HL-60 (cell line): ENCODE results near the gene SGTB.
A peak's percentile ranks its signal among the peaks of the same experiment; 100 is the strongest.

Source experiments
- DNase-seq, 2 experiments: peaks; one replicate each; pipeline ENCODE4 v3.0.0-alpha.2; 2010 to 2020; ENCODE audit warnings: low read depth in 1 of 2, low spot score in 1 of 2
- H3K27ac ChIP-seq: fragments of 250-450 bp; sonication (Bioruptor Pico); replicated peaks from 2 replicates; pipeline ENCODE4 v1.5.1; 2020; ENCODE audit warnings: mild to moderate bottlenecking, moderate library complexity
- H3K27me3 ChIP-seq: fragments of 250-450 bp; sonication (Bioruptor Pico); 2 replicates; pipeline ENCODE4 v1.5.1; 2021; ENCODE audit warnings: mild to moderate bottlenecking, moderate library complexity; ENCODE audit not compliant: insufficient read depth, poor library complexity, severe bottlenecking
- H3K4me3 ChIP-seq: replicated peaks from 2 replicates; pipeline ENCODE4 v1.5.1; 2011; ENCODE audit warnings: mild to moderate bottlenecking, control low read depth, low read length; ENCODE audit not compliant: insufficient read depth
- CTCF ChIP-seq: IDR thresholded peaks from one replicate; pipeline ENCODE4 v1.5.1; 2011; ENCODE audit warnings: low read length, control low read depth, inconsistent platforms; ENCODE audit not compliant: insufficient read depth
- GABPA ChIP-seq: IDR thresholded peaks from 2 replicates; pipeline ENCODE4 v1.6.1; 2012; ENCODE audit warnings: low read depth
- POLR2AphosphoS5 ChIP-seq: IDR thresholded peaks from 2 replicates; pipeline ENCODE4 v1.6.1; 2012; ENCODE audit warnings: low read depth
- REST ChIP-seq: IDR thresholded peaks from 2 replicates; pipeline ENCODE4 v1.6.1; 2012; ENCODE audit warnings: low read depth; ENCODE audit not compliant: insufficient replicate concordance
- SPI1 ChIP-seq: IDR thresholded peaks from 2 replicates; pipeline ENCODE4 v1.6.1; 2012; ENCODE audit warnings: low read depth, mild to moderate bottlenecking, borderline replicate concordance

SGTB gene

GRCh38 chr5:65708145-65708544, 13.8 kb downstream of the SGTB start:
- peak in 1 of 2 experiments; percentile 34 for DNase-seq
- TF ChIP-seq SPI1 (no peak), REST (no peak), POLR2AphosphoS5 (no peak), CTCF (no peak), GABPA (no peak)
- Histone ChIP-seq H3K27me3 (no peaks in the 10 kb centered on the region), H3K27ac (no peak overlapping the region), H3K4me3 (no peak overlapping the region)

GRCh38 chr5:65707663-65708062, 14.2 kb downstream of the SGTB start:
- Histone ChIP-seq H3K27ac (no peak overlapping the region), H3K27me3 (no peaks in the 10 kb centered on the region), H3K4me3 (no peak overlapping the region)
- no peak for TF ChIP-seq CTCF
- TF ChIP-seq REST: no peak
- no peak for TF ChIP-seq SPI1
- no peak for TF ChIP-seq POLR2AphosphoS5
- no peak for TF ChIP-seq GABPA
- DNase-seq: no peak

- no peak for DNase-seq
- H3K27ac ChIP-seq: no peak overlapping the region
- no peak overlapping the region for H3K4me3 ChIP-seq
- TF ChIP-seq CTCF: no peak
- no peak for TF ChIP-seq POLR2AphosphoS5
- no peak for TF ChIP-seq SPI1
- TF ChIP-seq GABPA: no peak
- no peak for TF ChIP-seq REST
- H3K27me3 ChIP-seq: no peaks in the 10 kb centered on the region
Measured at GRCh38 chr5:65704621-65705239, 17.2 kb downstream of the SGTB start.
